PC-3 (cell line): ENCODE measurements around the gene ATL1.

Experiments used
- CTCF ChIP-seq: fragments of 300-600 bp; sonication (generic); conservative IDR thresholded peaks from 2 replicates; pipeline ENCODE4 v1.5.1; 2017; ENCODE audit warnings: antibody characterized with exemption, low read depth, mild to moderate bottlenecking, low read length
- EZH2 ChIP-seq: fragments of 300-600 bp; sonication (generic); IDR thresholded peaks from one replicate; pipeline ENCODE4 v1.6.1; 2017; ENCODE audit warnings: antibody characterized with exemption, mild to moderate bottlenecking, low read length; ENCODE audit not compliant: unreplicated experiment
- EZH2phosphoT487 ChIP-seq: fragments of 300-600 bp; sonication (generic); IDR thresholded peaks from 2 replicates; pipeline ENCODE4 v1.6.1; 2018; ENCODE audit warnings: mild to moderate bottlenecking, antibody characterized with exemption, low read length, borderline replicate concordance

- TF ChIP-seq CTCF (no peak), EZH2 (no peak), EZH2phosphoT487 (no peak)
These were observed 38.8 kb upstream of the ATL1 start for GRCh38 chr14:50520947-50521815.
